ENCODE results near the gene BAIAP2L2. TPM values are rescaled to one million over a fixed set of nuclear protein-coding genes. Genes with fewer than 3 reads are reported as not detected.

Gene BAIAP2L2
- total RNA-seq, 2 donors from 2014 or later: 0.14 to 5.5 TPM

DNA sequence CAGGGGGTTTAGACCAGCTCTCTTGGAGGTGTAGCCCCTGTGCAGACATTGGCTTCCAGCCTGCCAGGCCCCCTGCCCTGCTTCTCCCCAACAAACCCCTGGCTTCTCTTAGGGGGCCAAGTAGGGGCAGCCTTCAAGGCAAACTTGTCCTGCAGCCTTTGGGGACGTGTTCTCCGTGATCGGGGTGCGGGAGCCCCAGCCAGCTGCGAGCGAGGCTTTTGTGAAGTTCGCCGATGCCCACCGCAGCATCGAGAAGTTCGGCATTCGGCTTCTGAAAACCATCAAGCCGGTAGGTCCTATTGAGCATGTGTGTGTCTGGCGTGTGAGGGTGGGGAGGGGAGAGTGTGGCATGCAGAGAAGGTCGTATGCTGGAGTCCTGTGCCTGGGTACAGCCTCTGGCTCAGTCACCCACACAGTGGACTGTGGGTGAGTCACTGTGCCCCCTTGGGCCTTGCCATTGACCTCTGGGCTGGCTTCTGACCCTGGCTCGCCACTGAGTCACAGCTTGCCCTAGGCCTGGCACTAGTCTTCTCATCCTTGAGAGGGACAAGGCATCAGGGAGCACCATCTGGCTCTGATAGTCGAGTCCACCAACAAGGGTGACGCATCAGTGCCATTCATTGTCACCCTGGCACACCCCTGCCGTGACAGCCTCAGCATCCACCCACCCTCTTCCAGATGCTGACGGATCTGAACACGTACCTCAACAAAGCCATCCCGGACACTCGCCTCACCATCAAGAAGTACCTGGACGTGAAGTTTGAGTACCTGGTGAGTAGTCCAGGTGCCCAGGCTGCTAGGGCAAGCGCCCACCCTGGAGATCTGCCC is 37.9 kb downstream of the BAIAP2L2 start:
- no peak for DNase-seq (ENCODE audit: low spot score)
- 89% methylated on average over 25 of the region's 25 CpGs for WGBS
- intact Hi-C loops (cut with DNase I): no loop called here
- no peaks in the 10 kb centered on the region for H3K27me3 ChIP-seq (replicated peaks; ENCODE audit: insufficient read depth)
- peaks cover 14% of the 10 kb centered on the region for H3K4me1 ChIP-seq (replicated peaks)
- peaks cover 7 to 27% of the 10 kb centered on the region in 2 donors for H3K36me3 ChIP-seq
- peak overlapping the region in 1 of 2 donors; percentile 95 for H3K27ac ChIP-seq
- TF ChIP-seq POLR2A (IDR thresholded peaks at IDR 0.05) (no peak), POLR2AphosphoS5 (IDR thresholded peaks at IDR 0.05) (no peak)
- TF ChIP-seq, protein P1, sequence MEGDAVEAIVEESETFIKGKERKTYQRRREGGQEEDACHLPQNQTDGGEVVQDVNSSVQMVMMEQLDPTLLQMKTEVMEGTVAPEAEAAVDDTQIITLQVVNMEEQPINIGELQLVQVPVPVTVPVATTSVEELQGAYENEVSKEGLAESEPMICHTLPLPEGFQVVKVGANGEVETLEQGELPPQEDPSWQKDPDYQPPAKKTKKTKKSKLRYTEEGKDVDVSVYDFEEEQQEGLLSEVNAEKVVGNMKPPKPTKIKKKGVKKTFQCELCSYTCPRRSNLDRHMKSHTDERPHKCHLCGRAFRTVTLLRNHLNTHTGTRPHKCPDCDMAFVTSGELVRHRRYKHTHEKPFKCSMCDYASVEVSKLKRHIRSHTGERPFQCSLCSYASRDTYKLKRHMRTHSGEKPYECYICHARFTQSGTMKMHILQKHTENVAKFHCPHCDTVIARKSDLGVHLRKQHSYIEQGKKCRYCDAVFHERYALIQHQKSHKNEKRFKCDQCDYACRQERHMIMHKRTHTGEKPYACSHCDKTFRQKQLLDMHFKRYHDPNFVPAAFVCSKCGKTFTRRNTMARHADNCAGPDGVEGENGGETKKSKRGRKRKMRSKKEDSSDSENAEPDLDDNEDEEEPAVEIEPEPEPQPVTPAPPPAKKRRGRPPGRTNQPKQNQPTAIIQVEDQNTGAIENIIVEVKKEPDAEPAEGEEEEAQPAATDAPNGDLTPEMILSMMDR (IDR thresholded peaks at IDR 0.05): no peak
- no peak overlapping the region for H3K4me3 ChIP-seq
- no peaks in the 10 kb centered on the region for H3K9me3 ChIP-seq

- WGBS: 76% methylated on average over 22 of the region's 22 CpGs
Measured at GRCh38 chr22:38071421-38072321, 38.8 kb downstream of the BAIAP2L2 start.

GRCh38 chr22:38070250-38070921 is 40.1 kb downstream of the BAIAP2L2 start:
- Histone ChIP-seq H3K27me3 (replicated peaks; ENCODE audit: insufficient read depth) (no peaks in the 10 kb centered on the region), H3K36me3 (peaks cover 14 to 34% of the 10 kb centered on the region in 2 donors), H3K4me1 (replicated peaks) (peaks cover 14% of the 10 kb centered on the region), H3K4me3 (no peak overlapping the region), H3K9me3 (no peaks in the 10 kb centered on the region), H3K27ac (peak overlapping the region; percentile 80 to 95)
- DNase-seq (ENCODE audit: low spot score): no peak
- intact Hi-C loops (cut with DNase I): no loop called here
- TF ChIP-seq, protein P1 (IDR thresholded peaks at IDR 0.05): no peak
- no peak for TF ChIP-seq POLR2A (IDR thresholded peaks at IDR 0.05)
- TF ChIP-seq POLR2AphosphoS5 (IDR thresholded peaks at IDR 0.05): no peak
- 81% methylated on average over 11 of the region's 11 CpGs for WGBS

More at GRCh38 chr22:38071421-38072321, 38.8 kb downstream of the BAIAP2L2 start:
- H3K4me1 ChIP-seq (replicated peaks): peaks cover 14% of the 10 kb centered on the region
- DNase-seq (ENCODE audit: low spot score): no peak
- TF ChIP-seq, protein P1 (IDR thresholded peaks at IDR 0.05): no peak
- TF ChIP-seq POLR2A (IDR thresholded peaks at IDR 0.05) (no peak), POLR2AphosphoS5 (IDR thresholded peaks at IDR 0.05) (no peak)
- peaks cover 7 to 27% of the 10 kb centered on the region in 2 donors for H3K36me3 ChIP-seq
- H3K4me3 ChIP-seq: no peak overlapping the region
- peak overlapping the region in 1 of 2 donors; percentile 95 for H3K27ac ChIP-seq
- no peaks in the 10 kb centered on the region for H3K27me3 ChIP-seq (replicated peaks; ENCODE audit: insufficient read depth)
- intact Hi-C loops (cut with DNase I): no loop called here
- H3K9me3 ChIP-seq: no peaks in the 10 kb centered on the region

GRCh38 chr22:38069372-38070249 is 40.9 kb downstream of the BAIAP2L2 start:
- intact Hi-C loops (cut with DNase I): no loop called here
- no peaks in the 10 kb centered on the region for H3K27me3 ChIP-seq (replicated peaks; ENCODE audit: insufficient read depth)
- peak; percentile 77 for DNase-seq (ENCODE audit: low spot score)

More at GRCh38 chr22:38069372-38070249, 40.9 kb downstream of the BAIAP2L2 start:
- WGBS: 49% methylated on average over 21 of the region's 21 CpGs
- no peak overlapping the region for H3K4me3 ChIP-seq
- H3K36me3 ChIP-seq: peaks cover 17 to 38% of the 10 kb centered on the region in 2 donors
- H3K27ac ChIP-seq: peak overlapping the region; percentile 80 to 95
- peaks cover 14% of the 10 kb centered on the region for H3K4me1 ChIP-seq (replicated peaks)
- TF ChIP-seq, protein P1 (IDR thresholded peaks at IDR 0.05): peak in 2 of 4 experiments; percentile 38 to 47
- TF ChIP-seq POLR2AphosphoS5 (IDR thresholded peaks at IDR 0.05): peak; percentile 85
- TF ChIP-seq POLR2A (IDR thresholded peaks at IDR 0.05): no peak
- H3K9me3 ChIP-seq: no peaks in the 10 kb centered on the region

Measured in prostate gland (tissue), 2 donors.